HAP-1 (cell line): ENCODE measurements around the gene FBXO9.
A peak's percentile ranks its signal among the peaks of the same experiment; 100 is the strongest.
"Not testable (repeated sequence)": the region's sequence is repeated elsewhere in the genome, so short reads cannot be mapped to it uniquely, and the experiment has no call there.

Experiments
- DNase-seq, 2 experiments: peaks; one replicate each; pipeline ENCODE4 v3.0.0-alpha.2; 2016 to 2020; ENCODE audit warnings: low spot score in 2 of 2
- H3K27me3 ChIP-seq: fragments of 250-450 bp; sonication (Bioruptor Pico); 2 replicates; pipeline ENCODE4 v1.5.1; 2020; ENCODE audit warnings: low read depth, mild to moderate bottlenecking, moderate library complexity
- H3K36me3 ChIP-seq: fragments of 250-450 bp; sonication (Bioruptor Pico); replicated peaks from 2 replicates; pipeline ENCODE4 v1.5.1; 2020; ENCODE audit warnings: mild to moderate bottlenecking
- H3K4me1 ChIP-seq: fragments of 250-450 bp; sonication (Bioruptor Pico); 2 replicates; pipeline ENCODE4 v1.5.1; 2020; ENCODE audit warnings: mild to moderate bottlenecking
- H3K4me3 ChIP-seq: fragments of 250-450 bp; sonication (Bioruptor Pico); 2 replicates; pipeline ENCODE4 v1.5.1; 2020; ENCODE audit warnings: mild to moderate bottlenecking, moderate library complexity
- H3K9me3 ChIP-seq: fragments of 250-450 bp; sonication (Bioruptor Pico); 2 replicates; pipeline ENCODE4 v1.5.1; 2020; ENCODE audit warnings: mild to moderate bottlenecking, moderate library complexity
- in situ Hi-C: fragments of 300-500 bp; cut with MboI; formaldehyde crosslinking; loops from 3 replicates; pipeline ENCODE4 v1.14.3; 2020; ENCODE audit warnings: low sequenced_read_pairs, inconsistent platforms, mixed read lengths

FBXO9 gene

DNA sequence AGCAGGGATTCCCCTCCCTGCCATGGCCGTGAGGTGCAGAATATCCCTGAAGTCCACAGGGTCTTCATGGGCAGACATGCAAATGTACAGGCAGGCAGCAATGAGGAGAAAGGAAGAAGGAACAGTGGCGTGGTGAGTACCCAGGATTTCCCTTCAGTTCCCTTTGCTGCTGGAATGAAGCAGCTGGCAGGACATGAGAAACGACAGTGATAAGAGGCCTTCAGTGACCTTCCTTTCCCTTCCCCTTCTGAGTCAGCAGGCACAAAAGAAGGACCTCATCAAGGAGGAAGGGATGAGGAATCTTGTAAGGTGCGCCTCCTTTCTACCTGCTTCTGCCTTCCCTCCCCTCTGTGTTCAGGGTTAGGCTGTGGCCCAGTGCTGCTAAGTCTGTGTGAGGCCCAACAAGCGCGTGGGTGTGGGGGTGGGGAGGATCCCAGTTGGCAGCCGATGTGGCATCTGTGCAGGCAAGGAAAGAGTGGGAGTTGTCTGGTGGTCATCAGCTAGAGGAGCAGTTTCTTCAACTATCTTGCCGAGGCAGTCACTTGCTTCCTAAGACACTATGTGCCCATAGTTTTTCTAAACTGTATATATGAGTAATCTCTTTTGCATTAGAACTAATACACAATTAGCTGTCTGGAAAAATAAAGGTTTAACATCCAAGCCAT, 29.5 kb upstream of the FBXO9 start:
- H3K4me1 ChIP-seq: no peaks in the 10 kb centered on the region
- H3K36me3 ChIP-seq: peaks cover 16% of the 10 kb centered on the region
- no peak overlapping the region for H3K4me3 ChIP-seq
- in situ Hi-C loops: no loop called here
- H3K27me3 ChIP-seq: no peaks in the 10 kb centered on the region
- no peak for DNase-seq
- no peaks in the 10 kb centered on the region for H3K9me3 ChIP-seq

DNA sequence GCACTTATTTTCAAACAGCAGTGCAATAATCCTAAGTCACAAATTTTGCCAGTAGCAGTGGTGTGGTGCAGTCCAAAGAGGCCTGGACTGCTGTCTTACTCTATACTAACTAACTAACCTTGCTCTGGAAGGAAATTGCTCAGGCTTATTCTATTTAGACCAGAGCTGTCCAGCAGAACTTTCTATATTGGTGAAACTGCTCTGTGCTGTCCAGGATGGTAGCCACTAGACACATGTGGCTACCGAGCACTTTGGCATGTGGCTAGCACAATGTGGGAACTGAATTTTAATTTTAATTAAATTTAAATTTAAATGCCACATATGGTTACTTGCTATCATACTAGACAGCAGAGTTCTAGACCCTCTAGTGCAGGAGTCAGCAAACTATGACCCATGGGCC, 27.1 kb upstream of the FBXO9 start:
- H3K27me3 ChIP-seq: no peaks in the 10 kb centered on the region
- no peak for DNase-seq
- H3K36me3 ChIP-seq: peaks cover 21% of the 10 kb centered on the region
- no peaks in the 10 kb centered on the region for H3K9me3 ChIP-seq
- H3K4me1 ChIP-seq: peaks cover 11% of the 10 kb centered on the region
- in situ Hi-C loops: no loop called here
- no peak overlapping the region for H3K4me3 ChIP-seq

DNA sequence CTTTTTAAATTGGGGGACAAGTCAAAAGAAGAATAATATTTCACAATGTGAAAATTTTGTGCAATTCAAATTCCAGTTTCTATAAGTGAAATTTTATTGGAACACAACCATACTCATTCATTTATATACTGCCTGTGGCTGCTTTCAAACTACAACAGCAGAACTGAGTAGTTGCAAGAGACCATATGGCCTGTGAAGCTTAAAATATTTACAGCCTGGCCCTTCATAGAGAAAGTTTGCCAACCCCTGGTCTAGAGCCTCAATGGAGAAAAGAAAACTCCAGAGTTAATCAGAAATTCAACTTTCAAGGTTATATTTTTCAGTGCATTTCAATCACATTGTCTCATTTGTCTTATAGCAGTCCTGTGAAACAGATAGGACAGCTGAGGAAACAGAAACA, 26.6 kb upstream of the FBXO9 start:
- in situ Hi-C loops: no loop called here

DNA sequence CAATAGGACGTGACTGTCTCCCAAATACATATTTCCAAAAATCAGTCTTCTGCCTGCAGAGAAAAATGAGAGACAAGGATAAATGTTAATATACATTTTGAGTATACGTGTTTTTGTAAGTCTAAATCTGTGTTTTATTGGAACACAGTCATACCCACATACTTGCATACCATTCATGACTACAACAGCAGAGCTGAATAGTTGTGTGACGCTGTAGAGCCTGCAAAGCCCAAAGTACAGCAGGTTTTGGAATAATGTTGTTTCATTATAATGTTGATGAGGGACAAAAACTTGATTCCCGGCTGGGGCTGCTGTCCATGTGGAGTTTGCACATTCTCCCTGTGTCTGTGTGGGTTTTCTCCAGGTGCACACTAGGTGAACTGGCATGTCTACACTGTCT, 23.8 kb upstream of the FBXO9 start:
- Histone ChIP-seq H3K4me1 (peaks cover 11% of the 10 kb centered on the region), H3K27me3 (no peaks in the 10 kb centered on the region), H3K9me3 (no peaks in the 10 kb centered on the region), H3K4me3 (no peak overlapping the region), H3K36me3 (peaks cover 21% of the 10 kb centered on the region)
- in situ Hi-C loops: no loop called here
- DNase-seq: peak in 1 of 2 experiments; percentile 18

More for the DNA sequence above, 26.6 kb upstream of the FBXO9 start:
- DNase-seq: no peak
- no peak overlapping the region for H3K4me3 ChIP-seq
- peaks cover 11% of the 10 kb centered on the region for H3K4me1 ChIP-seq
- H3K27me3 ChIP-seq: no peaks in the 10 kb centered on the region
- peaks cover 21% of the 10 kb centered on the region for H3K36me3 ChIP-seq
- no peaks in the 10 kb centered on the region for H3K9me3 ChIP-seq

DNA sequence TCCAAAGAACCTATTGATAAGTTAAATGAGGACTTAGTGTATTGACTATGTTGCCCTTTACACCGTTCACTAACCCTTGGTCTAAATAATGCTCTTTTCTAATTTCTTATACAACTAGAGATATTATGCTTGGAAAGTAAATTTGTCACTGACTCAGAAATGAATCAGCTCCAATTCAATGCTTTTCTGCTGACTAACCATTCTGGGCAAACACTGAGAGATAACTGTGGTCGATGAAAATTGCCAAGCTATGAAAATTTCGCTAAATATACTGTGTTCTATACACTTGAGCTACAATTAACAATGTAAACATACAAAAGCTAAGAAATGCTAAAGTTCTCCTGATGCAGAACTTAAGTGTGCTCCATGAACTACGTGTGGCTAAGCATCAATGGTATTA, 23.1 kb upstream of the FBXO9 start:
- Histone ChIP-seq H3K27me3 (no peaks in the 10 kb centered on the region), H3K36me3 (peaks cover 21% of the 10 kb centered on the region), H3K9me3 (no peaks in the 10 kb centered on the region), H3K4me1 (peaks cover 11% of the 10 kb centered on the region), H3K4me3 (no peak overlapping the region)
- no peak for DNase-seq
- in situ Hi-C loops: no loop called here

DNA sequence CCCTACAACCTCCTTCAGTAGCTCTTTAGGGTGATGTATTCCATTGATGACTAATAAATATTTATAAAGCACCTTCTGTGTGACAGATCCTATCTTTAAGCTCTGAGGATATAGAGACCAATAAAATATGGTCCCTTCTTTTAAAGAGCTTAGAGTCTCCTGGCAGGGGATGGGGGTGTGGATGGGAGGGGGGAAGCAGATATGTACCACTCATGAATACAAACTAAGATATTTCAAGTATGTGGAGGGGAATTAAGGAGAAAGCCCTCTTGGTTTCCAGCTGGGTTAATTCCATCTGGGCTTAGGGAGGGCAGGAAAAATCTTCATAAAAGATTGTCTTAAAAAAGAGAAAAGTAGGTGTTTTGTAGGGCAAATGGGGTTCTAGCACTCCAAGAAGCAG, 21.6 kb upstream of the FBXO9 start:
- H3K36me3 ChIP-seq: peaks cover 19% of the 10 kb centered on the region
- no peaks in the 10 kb centered on the region for H3K27me3 ChIP-seq
- H3K4me1 ChIP-seq: peaks cover 17% of the 10 kb centered on the region
- DNase-seq: no peak
- no peak overlapping the region for H3K4me3 ChIP-seq
- no peaks in the 10 kb centered on the region for H3K9me3 ChIP-seq
- in situ Hi-C loops: no loop called here

DNA sequence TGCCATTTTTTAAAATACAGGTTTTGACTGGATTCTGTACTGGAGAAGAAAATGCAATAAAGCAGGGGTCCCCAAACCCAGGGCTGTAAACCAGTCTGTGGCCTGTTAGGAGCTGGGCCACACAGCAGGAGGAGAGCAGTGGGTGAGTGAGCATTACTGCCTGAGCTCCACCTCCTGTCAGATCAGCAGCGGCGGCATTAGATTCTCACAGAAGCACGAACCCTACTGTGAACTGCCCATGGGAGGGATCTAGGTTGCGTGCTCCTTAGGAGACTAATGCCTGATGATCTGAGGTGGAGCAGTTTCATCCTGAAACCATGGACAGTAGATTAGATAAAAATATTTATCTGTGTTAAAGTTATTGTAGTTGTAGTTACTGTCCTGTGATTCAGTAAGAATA, 21.1 kb upstream of the FBXO9 start:
- Histone ChIP-seq H3K9me3 (no peaks in the 10 kb centered on the region), H3K4me3 (no peak overlapping the region), H3K27me3 (no peaks in the 10 kb centered on the region), H3K4me1 (peaks cover 22% of the 10 kb centered on the region), H3K36me3 (peaks cover 18% of the 10 kb centered on the region)
- no peak for DNase-seq
- in situ Hi-C loops: no loop called here

DNA sequence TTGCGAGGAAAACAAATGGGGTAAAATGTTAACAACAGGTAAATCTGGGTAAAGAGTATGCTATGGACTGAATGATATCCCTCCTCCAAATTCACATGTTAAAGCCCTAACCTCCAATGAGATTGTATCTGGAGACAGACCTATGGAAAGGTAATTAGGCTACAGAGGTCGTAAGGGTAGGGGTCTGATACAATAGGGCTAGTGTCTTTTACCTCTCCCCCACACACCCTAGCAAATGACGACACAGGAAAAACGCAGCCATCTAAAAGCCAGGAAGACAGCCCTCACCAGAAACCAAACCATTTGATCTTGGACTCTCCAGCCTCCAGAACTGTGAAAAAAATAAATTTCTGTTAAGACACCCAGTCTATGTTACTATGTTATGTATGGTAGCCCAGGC, 20.6 kb upstream of the FBXO9 start:
- no peaks in the 10 kb centered on the region for H3K27me3 ChIP-seq
- in situ Hi-C loops: no loop called here

DNA sequence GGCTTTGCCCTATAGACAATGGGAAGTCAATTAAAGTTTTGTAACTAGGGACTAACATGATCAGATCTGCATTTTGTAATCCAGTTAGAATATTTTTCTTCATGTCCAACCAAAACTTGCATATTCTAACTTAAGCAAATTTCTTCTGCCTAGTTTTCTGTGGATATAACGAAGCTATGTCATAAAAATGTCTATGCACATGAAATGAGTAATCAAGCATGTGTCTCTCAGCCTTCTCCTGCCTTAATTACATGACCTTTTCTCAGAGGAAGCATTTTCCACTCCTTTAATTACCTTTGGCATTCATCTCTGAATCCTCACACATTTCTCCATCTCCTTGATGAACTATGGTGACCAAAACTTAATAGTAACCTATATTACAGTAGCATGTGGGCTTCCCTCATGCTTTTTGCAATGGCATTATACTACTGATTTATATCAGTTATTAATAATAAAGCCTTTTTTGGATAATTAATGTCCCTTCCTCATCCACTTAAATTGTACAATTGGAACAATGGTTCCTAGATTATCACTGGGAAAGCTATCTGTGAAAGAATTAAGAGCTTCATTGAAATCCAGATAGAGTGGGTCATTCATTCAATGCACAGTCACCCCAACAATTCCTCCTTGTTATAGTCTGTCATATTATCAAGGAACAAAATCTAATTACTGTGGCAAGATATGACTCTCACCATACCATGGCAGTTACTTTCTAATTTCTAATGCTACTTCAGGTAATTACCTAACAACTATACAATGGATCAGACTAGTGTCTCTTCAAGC, 19.1 kb upstream of the FBXO9 start:
- in situ Hi-C loops: no loop called here
- Histone ChIP-seq H3K9me3 (no peaks in the 10 kb centered on the region), H3K4me3 (no peak overlapping the region), H3K36me3 (peaks cover under 1% of the 10 kb centered on the region; the same call in 1 of the 2 replicates), H3K27me3 (no peaks in the 10 kb centered on the region), H3K4me1 (peaks cover 26% of the 10 kb centered on the region)
- no peak for DNase-seq

More for the DNA sequence above, 20.6 kb upstream of the FBXO9 start:
- Histone ChIP-seq H3K4me1 (peaks cover 26% of the 10 kb centered on the region), H3K9me3 (no peaks in the 10 kb centered on the region), H3K4me3 (no peak overlapping the region), H3K36me3 (peaks cover 14% of the 10 kb centered on the region)
- DNase-seq: no peak

DNA sequence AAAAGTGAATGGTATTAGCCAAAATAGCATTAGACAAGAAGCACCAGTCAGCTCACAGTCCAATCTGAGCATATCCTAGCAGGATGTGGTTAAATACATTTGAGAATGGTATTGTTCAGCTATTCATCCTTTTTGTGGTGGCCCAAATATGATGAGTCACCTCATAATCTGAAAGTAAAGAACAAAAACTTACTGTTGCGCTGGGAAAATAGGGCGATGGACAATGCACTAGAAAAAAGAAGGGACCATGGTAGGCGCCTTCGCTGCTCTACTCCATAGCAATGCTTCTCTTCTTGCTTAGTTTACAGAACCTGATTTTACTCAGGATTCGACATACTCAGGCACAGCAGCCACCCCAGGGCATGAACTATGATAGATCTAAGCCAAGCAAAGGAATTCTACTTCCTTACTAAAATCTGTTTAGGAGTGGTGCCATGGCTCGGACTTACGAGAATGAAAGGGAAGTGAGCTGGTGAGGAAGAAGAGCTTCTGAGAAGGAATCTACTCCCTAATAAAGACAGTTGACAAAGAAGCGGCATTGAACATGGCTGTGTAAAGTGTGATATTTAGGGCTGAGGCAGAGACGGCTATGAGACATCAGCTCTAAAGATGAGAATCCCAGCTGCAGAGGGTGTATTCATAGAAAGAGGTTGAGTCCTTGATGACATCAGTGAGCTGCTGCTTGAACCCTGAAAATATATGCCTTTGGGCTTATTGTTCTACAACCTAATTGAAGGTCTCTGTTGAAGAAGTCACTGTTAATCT, 16.6 kb upstream of the FBXO9 start:
- no peak for DNase-seq
- no peaks in the 10 kb centered on the region for H3K27me3 ChIP-seq
- in situ Hi-C loops: no loop called here
- H3K4me3 ChIP-seq: no peak overlapping the region
- no peaks in the 10 kb centered on the region for H3K9me3 ChIP-seq
- H3K36me3 ChIP-seq: no peaks in the 10 kb centered on the region; the same call in 1 of the 2 replicates
- peaks cover 15% of the 10 kb centered on the region for H3K4me1 ChIP-seq

DNA sequence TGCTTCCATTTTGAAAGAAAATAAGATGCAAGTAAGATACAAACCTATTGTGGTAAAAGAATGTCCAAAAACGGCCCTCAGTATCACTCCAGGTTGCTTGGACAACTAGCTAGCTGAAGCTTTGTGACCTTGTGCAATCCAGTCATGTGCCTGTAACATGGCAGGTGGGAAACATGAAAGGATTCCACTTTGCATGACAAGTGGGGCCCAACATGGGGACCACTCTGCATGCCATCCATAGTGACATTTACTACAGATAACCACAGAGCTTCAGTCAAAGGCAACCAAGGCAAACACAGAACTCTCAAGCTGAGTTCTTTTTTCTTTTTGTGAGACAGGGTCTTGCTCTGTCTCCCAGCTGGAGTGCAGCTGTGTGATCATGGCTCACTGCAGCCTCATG, 15.8 kb upstream of the FBXO9 start:
- no peaks in the 10 kb centered on the region; the same call in 1 of the 2 replicates for H3K36me3 ChIP-seq
- in situ Hi-C loops: no loop called here
- H3K4me1 ChIP-seq: peaks cover 15% of the 10 kb centered on the region
- no peak for DNase-seq
- H3K4me3 ChIP-seq: no peak overlapping the region
- no peaks in the 10 kb centered on the region for H3K9me3 ChIP-seq
- H3K27me3 ChIP-seq: no peaks in the 10 kb centered on the region

DNA sequence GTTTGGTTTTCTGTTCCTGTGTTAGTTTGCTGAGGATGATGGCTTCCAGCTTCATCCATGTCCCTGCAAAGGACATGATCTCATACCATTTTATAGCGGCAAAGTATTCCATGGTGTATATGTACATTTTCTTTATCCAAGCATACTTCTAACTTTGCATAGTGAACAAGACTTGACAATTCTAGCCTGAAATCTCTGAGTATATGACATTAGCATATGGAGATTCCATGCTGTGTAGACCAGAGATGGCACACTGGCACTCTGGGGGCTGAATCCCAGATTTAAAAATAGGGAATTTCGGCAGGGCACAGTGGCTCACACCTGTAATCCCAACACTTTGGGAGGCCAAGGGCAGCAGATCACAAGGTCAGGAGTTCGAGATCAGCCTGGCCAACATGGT, 13.1 kb upstream of the FBXO9 start:
- H3K27me3 ChIP-seq, H3K36me3 ChIP-seq, H3K4me3 ChIP-seq, in situ Hi-C loops, H3K9me3 ChIP-seq, DNase-seq: not testable (repeated sequence)
- peaks cover 15% of the 10 kb centered on the region for H3K4me1 ChIP-seq

DNA sequence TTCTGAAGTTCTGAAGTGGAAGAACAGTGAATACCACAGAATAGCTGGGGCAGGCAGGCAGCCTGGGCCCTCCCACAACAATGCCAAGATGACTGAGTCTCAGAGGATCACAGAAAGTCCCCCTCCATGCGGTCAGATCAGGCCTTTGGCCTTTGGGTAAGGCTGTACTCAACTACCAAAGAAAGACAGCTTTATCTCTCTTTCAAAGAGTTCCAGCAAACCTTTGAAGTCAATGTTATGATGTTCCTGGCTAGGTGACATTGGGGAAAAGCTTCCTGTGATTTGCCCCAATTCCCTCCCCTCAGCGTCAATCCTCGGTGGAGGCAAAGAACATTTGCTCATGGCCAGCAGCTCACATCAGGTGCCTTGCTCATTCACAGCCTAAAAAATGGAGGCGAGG, 10.7 kb upstream of the FBXO9 start:
- in situ Hi-C loops: no loop called here
- H3K27me3 ChIP-seq: no peaks in the 10 kb centered on the region
- H3K36me3 ChIP-seq: no peaks in the 10 kb centered on the region; the same call in 1 of the 2 replicates
- peaks cover 3% of the 10 kb centered on the region for H3K4me1 ChIP-seq
- DNase-seq: no peak
- no peaks in the 10 kb centered on the region for H3K9me3 ChIP-seq
- H3K4me3 ChIP-seq: no peak overlapping the region

DNA sequence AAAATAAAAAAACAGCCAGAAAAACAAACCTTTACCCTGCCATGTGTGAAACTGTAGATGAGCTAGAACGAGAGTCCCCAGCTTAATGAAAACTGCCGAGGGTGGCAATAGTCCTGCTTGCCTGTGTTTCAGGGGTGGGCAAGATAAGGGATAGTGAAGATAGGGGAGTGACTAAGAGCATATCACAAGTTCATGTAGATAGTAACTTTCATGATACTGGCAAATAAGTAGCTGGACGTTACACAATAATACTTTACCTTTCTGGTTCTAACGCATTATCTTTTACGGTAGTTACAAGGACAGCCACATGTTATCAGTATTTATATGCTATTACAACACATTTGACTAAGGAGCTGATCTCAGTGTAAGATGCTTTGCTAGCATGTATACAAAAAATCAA, 9.3 kb upstream of the FBXO9 start:
- DNase-seq: no peak
- H3K27me3 ChIP-seq: no peaks in the 10 kb centered on the region
- no peak overlapping the region for H3K4me3 ChIP-seq
- no peaks in the 10 kb centered on the region; the same call in 1 of the 2 replicates for H3K36me3 ChIP-seq
- H3K9me3 ChIP-seq: no peaks in the 10 kb centered on the region
- H3K4me1 ChIP-seq: peaks cover 9% of the 10 kb centered on the region
- in situ Hi-C loops: no loop called here
